Measurements from ENCODE around the gene SLC41A3.

DNA sequence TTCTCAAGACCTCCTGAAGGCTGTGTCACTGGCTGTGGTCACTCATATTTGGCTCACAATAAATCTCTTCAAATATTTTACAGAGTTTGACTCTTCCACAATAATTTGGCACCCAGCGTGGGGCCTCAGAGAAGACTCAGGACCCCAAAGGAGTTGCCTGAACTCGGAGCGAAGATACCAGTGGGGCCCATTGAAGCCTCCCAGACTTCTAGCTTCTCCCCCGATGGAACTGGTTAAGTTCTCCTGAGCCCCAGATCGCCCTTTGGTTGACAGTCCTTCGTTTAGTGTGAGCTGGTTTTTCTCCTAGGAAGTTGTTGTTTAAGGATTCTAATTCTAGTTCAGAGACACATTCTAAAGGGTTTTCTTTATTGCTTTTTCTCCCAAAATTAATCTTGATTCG lies 1.4 kb upstream of the SLC41A3 start:
- TF ChIP-seq, protein P1, sequence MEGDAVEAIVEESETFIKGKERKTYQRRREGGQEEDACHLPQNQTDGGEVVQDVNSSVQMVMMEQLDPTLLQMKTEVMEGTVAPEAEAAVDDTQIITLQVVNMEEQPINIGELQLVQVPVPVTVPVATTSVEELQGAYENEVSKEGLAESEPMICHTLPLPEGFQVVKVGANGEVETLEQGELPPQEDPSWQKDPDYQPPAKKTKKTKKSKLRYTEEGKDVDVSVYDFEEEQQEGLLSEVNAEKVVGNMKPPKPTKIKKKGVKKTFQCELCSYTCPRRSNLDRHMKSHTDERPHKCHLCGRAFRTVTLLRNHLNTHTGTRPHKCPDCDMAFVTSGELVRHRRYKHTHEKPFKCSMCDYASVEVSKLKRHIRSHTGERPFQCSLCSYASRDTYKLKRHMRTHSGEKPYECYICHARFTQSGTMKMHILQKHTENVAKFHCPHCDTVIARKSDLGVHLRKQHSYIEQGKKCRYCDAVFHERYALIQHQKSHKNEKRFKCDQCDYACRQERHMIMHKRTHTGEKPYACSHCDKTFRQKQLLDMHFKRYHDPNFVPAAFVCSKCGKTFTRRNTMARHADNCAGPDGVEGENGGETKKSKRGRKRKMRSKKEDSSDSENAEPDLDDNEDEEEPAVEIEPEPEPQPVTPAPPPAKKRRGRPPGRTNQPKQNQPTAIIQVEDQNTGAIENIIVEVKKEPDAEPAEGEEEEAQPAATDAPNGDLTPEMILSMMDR (IDR thresholded peaks at IDR 0.05; ENCODE audit: low read length): no peak
- no peak for TF ChIP-seq EZH2 (IDR thresholded peaks at IDR 0.05; ENCODE audit: borderline replicate concordance, low read length)
